ENCODE results near the gene IL1RAPL1.
"Not testable (repeated sequence)": the region's sequence is repeated elsewhere in the genome, so short reads cannot be mapped to it uniquely, and the experiment has no call there.

The IL1RAPL1 gene

DNA sequence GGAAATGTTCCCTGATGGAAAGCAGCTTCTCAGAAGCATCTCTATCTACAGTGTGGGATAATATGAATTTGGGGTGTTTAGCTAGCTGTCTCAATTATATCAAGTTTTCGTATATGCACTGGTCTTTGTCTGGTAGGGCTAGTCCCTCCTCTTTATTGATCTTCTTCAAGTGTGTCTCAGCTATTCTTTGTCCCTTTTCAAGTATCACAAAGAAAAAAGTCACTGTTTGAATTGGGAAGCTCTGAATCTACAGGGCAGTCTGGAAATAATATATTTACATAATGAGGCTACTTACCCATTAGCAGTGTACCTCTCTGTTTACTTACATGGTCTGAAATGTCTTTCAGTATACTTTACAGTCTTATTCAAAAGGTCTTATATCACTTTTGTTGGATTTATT, 526.0 kb downstream of the IL1RAPL1 start:
- DNase-seq (ENCODE audit: low spot score), result no peak

DNA sequence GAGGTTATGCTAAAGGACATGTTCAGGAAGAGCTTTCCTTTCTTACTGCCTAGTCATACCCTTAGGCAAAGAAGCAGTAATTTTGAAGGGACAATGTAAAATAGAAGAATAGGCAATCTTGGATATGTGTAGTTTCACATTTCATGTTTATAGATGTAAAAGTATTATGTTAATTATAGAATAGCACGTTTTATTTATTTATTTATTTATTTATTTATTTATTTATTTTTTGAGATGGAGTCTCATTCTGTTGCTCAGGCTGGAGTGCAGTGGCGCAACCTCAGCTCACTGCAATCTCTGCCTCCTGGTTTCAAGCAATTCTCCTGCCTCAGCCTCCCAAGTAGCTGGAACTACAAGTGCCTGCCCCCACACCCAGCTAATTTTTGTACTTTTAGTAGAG, 535.6 kb downstream of the IL1RAPL1 start:
- not testable (repeated sequence) for DNase-seq (ENCODE audit: low spot score)

DNA sequence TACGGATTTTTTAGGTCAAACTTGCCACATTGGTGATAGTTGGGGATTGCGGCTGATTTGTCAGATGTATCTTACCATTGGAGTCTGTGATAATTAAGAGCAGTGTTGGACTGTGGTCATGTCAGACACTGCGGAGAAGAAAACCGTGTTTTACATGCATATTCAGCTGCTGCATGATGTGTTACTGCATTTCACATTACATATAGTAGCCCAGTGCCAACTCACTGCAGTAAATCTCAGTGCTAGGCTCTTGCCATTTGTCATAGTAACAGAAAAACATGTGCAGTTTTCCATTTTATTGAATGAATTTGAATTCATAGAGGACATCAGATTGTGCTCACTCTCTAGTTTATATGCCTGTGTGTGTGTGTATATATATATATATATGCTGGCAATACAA, 543.7 kb downstream of the IL1RAPL1 start:
- DNase-seq (ENCODE audit: low spot score), result no peak

DNA sequence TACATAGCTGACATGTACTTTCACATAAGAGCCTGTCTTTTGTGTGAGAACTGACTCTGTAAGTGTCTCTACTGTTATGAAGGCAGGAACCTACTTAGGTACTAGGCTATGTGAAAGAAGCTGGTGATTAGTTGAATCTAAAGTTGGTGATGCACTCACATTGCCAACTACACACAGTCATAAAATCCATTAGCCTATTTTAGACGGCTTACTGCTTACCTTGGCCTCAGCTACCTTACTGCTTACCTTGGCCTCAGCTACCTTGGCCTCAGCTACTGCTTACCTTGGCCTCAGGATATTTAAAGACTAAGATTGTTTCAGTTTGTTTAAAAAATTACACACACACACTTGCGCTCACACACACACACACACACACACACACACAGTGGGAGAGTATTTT, 549.7 kb downstream of the IL1RAPL1 start:
- DNase-seq (ENCODE audit: low spot score), result no peak

DNA sequence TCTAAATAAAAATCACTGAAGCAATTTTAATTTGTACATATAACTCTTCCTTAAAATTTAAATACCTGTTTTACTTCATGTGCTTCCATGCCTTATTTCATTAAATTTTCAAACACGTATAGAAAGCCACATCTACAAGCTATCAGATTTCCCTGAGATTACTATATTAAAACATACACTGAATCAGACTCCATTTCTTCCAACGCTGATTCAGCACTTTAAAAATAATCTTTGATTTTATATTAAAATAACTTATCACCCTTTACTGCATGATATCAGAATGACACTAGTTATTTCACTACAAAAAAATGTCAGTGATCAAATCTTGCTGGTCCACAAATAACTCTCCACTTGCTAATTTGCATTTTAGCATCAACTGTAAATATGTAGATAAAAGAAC, 550.8 kb downstream of the IL1RAPL1 start:
- no peak for DNase-seq (ENCODE audit: low spot score)

DNA sequence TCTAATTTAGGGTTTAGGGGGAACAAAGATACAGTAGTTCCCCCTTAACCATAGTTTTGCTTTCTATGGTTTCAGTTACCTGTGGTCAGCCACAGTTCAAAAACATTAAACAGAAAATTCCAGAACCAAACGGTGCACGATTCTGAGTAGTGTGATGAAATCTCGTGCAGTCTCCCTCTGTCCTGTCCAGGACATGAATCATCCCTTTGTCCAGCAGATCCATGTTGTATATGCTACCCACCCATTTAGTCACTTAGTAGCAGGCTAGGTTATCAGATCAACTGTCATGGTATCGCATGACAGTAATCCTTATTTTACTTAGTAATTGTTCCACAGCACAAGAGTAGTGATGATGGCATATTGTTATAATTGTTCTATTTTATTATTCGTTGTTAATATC, 556.1 kb downstream of the IL1RAPL1 start:
- DNase-seq (ENCODE audit: low spot score), result no peak

DNA sequence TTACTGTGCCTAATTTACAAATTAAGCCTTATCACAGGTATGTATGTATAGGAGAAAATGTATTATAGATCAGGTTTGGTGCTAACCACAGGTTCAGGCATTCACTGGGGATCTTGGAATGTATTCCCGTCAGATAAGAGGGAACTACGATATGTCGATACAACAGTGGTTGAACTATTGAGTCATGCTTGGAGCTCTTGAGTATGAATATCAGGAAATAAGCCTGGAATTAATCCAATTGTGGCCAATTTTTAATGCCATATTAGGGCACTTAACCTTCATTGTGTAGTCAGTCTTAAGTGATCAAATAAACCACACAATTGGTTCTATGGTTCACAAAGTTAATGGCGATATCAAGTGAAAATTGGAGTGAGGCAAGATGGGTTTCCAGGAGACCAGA, 556.5 kb downstream of the IL1RAPL1 start:
- DNase-seq (ENCODE audit: low spot score), result no peak

DNA sequence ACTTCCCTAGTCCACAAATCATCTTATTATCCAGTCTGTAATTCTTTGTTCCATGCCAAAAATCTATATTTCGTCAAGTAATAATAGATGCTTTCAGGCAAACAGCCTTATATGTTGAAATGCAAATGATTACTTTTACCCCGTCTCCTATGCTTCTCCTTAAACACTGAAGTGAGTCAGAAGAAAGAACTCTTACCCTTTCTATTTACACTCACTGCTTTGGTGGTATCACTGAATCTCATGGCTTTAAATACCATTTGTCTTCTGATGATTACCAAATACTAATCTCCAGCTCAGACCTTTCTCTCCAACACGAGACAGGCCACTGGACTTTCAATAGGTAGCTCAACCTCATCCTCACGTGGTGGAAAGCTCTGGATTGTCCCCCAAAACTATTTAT, 558.1 kb downstream of the IL1RAPL1 start:
- no peak for DNase-seq (ENCODE audit: low spot score)

DNA sequence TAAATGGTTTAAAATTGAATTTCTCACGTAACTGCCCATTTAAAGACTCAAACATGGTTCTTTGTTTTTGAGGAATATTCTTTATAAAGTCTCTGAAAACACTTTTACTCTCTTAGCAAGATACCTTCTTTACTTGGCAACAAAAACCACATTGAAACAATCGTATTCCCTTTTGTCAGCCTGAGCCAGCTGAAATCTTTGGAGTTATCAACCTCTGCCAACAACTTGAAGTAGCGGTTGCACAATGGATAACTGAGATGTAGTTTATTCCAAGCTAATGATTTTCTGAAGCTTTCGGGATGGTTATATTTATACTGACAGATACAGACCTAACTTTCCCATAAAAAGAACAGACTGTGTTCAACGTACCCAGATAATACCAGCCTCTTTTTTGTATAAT, 561.3 kb downstream of the IL1RAPL1 start:
- DNase-seq (ENCODE audit: low spot score), result no peak

DNA sequence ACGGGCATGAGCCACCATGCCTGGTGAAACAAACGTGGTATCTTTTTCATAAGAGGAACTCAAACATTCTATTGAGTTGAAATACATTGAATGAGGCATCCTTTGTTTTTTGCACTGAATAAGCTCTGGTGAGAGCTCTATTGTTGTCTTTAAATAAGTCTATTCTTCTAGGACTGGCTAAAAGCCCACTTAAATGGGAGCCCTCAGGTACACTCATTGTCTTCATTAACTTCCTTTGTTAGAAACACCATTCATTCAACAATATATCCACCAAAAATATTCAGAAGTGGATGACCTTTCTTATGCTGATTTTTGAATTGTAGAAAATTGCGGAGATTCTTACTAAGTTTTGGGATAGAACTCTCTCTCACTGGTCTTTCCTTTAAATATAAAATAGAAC, 568.0 kb downstream of the IL1RAPL1 start:
- DNase-seq (ENCODE audit: low spot score), result no peak

DNA sequence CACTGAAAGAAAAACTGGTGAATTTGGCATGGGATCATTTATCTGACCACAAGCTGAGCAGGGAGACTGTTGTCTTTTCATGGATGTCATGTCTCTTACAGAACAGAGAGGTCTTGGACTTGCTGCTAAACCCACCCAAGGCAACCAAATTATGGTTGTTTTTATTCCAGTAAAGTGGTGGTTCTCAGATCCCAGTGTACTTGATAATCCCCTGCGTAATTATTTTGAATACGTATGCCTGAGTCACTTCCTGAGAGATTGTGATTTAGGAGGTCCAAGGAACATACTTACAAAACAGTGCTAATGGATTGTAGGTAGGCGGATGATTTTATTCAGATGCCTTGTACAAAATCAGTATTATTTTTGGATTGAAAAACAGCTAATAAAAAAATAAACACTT, 585.6 kb downstream of the IL1RAPL1 start:
- no peak for DNase-seq (ENCODE audit: low spot score)

DNA sequence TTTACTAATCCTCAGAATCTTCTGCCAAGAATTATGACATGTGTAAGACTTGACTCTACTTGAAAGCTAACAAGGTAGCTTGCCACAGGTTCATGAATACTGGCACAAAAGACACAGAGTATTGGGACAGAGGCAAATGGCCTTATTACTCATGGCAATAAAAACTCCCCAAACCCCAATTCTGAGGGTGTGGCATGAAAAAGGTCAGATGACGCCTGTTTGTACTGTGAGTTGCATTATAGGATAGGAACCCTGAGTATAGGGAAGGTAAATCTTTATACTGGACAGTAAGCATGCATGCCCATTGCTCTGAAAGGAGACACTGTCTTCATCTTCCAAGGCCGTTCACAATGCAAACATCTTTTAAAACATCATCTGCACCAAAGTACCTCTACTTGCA, 600.0 kb downstream of the IL1RAPL1 start:
- DNase-seq (ENCODE audit: low spot score), result no peak

DNA sequence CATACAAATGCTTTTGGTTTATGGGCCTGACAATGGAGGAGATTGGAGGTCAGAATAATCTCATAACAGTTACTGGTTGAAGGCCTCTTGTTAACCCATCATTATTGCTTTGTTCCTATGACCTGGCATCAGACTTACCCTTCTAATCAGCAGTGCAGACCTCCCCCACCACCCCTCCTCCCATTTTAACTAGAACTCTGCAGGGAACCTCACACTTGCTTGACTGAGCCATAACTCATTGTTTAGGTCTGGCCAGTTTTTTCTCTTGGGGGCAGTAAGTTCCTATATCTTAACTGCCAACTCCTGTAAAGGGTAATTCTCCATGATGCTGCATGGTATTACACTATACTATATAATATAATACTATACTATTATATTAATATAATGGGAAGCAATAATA, 609.3 kb downstream of the IL1RAPL1 start:
- DNase-seq (ENCODE audit: low spot score), result no peak

DNA sequence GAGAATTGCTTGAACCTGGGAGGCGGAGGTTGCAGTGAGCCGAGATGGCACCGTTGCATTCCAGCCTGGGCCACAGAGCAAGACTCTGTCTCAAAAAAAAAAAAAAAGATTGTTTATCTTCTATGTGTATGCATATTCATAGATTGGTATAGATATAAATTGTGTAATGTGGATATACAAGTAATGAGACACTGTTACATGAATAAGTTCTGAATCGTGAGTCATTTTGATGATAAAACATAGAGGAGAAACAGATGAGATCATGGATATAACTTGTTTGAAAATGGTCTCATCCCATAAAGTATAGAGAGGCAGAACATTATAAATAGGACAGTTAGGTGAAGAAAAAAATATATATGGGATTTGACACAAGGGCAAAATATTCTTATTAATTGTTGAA, 628.0 kb downstream of the IL1RAPL1 start:
- DNase-seq (ENCODE audit: low spot score), result no peak

DNA sequence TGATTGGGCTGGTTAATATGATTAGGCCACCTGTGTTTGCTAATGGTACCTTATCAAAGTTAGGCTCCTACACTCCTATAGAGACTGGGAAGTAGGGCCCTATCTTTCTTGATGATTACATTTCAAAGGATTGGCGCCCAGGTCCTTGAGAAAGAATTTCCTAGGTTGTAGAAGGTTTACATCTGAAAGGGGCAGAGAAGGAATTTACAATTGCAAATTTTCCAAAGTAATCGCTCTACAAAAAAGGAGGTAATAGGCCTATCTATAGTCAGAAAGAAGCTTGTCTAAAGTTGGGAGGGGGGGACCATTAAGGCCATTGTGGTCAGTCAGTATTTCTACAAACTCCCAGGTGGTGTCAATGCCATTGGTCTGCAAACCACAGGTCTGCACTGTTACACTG, 638.4 kb downstream of the IL1RAPL1 start:
- no peak for DNase-seq (ENCODE audit: low spot score)

DNA sequence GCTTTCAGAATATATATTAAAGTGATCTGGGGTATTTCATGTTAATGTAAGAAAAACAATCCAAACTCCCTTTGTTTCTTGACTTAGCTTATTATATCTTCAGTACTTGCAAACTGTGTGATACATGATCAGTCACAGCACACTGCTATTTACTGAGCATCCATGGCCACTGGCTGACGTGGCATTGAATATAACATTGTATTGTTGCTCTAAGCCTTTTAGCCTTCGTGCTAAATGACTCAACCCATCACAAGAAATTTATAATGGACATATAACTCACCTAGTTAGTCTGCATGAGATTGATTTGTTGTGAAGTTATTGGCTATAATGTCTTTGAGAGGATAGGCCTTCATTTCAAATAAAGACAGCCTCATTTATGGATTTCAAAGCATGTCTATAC, 642.6 kb downstream of the IL1RAPL1 start:
- no peak for DNase-seq (ENCODE audit: low spot score)

DNA sequence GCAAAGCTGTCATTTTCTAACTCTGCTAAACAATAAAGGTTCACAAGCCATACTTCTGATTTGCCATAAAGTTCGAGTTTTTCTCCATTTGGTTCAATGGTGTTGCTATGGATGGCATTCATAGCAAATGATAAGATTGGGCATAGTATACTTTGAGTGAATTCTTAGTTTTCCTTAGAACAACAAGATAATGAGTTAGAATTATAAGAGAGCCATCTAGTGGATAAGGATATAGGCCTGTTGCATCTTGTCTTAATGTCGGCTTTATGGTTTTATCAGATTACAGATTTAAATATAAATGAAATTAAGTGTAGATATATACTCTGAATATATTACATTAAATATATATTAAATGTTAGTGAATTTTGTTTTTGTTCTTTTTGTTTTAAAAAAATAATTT, 644.6 kb downstream of the IL1RAPL1 start:
- no peak for DNase-seq (ENCODE audit: low spot score)

DNA sequence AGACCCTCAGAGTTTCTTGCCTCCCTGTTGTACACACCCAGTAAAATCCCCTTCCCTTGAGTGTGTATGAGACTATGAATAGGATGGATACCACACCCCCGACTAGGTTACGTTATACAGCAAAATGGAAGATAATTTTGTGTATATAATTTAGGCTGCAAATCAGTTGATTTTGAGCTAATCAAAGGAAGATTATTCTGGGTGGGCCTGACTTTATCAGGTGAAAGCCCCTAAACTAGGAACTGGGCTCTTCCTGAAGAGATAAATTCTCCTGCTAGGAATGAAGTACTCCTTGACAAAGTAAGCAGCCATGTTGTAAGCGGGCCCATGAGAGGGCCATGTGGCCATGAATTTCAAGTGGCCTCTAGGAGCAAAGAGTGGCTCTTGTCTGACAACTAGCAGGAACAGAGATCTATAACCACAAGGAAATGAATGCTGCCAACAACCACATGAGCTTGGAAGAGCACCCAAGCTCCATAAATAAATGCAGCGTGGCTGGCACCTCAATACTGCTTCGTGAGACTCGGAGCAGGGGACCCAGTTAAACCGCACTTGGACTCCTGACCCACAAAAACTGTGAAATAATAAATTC, 646.4 kb downstream of the IL1RAPL1 start:
- DNase-seq (ENCODE audit: low spot score), result no peak

DNA sequence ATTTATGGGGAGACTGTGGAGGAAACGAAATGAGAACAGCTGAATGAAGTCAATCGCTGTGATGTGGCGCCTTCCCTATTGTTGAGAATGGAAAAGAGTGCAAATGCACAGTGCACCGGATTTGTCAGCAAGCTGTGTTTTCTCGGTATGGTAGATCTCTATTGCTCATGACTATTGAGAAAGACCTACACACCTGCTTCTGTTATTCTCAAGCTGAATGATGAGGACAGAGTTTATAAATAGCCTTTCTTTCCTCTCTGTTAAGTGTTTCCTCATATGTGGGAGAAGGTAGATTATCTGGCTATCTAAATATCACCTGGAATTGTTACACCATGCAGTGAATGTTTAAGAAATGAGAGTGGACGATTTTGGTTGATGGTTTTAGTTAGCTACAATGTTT, 650.7 kb downstream of the IL1RAPL1 start:
- DNase-seq (ENCODE audit: low spot score), result no peak

DNA sequence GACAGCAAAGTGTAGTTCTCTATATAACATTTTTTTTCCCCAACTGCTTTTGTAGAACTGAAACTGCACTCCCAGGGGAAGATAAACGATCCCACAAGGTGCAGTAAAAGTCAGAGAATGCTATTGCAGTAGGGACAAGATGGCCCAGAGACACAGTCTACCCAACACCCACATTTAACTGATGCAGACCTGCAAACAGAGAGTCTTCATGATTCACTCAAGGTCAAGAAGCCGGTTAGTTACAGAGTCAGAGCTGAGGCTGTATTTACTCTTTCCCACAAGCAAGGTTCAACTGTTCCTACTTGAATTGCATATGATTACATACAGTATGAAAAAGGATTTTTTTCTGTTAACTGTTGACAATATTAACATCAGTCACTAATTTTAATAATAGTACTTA, 654.6 kb downstream of the IL1RAPL1 start:
- DNase-seq (ENCODE audit: low spot score), result no peak

DNA sequence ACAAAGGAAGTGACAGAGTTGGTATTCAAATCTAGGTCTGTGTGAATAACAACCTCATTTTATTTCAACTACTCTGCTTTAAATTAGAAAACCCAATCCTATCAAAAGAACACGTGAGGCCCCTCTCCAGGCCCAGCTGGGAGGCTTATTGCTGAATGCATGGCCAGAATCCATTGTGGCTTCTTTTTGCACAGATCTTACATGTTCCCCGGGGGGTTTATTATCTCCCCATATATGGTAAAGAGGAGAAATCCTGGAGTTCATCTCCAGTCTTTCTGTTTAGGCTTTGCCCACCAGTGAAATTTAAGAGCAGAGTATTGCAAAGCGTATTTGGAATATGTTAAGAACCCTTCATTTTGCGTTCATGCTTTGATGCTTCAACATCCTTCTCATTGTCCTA, 655.6 kb downstream of the IL1RAPL1 start:
- DNase-seq (ENCODE audit: low spot score), result no peak

DNA sequence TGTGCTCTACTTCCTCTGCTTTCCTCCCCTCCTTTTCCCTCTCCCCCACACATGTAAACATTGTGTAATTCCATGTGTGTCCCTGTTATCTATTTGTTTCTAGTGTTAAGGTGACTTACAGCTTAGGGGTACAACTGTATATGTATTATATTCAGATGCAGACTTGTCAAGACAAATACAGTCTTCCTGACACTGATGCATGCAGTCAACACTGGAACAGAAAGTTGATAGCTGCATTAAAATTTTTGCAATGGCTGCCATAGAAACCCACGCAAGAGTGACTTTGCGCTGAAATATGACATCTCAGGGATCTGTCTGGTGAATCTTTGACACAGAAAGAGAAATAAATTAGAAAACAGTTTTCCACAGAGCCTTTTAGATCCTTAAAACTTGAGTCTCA, 656.7 kb downstream of the IL1RAPL1 start:
- DNase-seq (ENCODE audit: low spot score), result no peak

DNA sequence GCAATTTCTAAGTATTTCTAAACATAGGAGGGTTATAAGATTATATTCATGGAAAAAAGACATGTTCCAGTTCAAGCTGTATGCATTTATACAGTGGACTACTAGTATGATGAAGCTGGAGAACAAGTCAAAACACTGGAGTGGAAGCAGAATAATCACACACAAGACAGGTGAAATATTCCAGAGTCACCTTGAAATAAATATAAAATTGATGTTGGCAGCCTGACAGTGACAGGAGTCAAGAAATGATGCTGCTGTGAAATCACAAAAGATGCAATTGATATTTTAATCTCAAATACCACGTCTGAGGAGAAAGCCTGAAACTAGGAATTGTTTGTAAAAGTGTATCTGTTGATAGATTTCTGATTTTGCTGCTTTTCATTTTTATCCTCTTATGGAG, 667.3 kb downstream of the IL1RAPL1 start:
- no peak for DNase-seq (ENCODE audit: low spot score)

DNA sequence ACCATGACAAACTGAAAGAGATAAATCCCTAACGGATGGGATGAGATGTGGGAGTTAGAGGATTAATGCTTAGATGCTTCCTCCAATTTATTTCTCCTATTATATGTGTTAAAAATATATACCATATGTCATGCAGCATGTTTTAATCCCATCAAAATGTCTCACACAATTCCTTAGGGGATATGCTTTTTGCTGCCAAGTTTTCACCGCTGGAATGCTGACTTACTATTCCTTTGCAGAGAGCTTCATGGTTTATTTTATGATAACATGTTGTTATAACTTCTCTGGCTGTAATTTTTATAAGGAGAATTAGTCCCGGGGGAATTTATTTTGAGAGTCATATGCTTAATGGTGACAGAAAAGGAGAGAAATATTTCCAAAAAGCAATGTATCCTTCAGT, 670.3 kb downstream of the IL1RAPL1 start:
- DNase-seq (ENCODE audit: low spot score), result no peak

DNA sequence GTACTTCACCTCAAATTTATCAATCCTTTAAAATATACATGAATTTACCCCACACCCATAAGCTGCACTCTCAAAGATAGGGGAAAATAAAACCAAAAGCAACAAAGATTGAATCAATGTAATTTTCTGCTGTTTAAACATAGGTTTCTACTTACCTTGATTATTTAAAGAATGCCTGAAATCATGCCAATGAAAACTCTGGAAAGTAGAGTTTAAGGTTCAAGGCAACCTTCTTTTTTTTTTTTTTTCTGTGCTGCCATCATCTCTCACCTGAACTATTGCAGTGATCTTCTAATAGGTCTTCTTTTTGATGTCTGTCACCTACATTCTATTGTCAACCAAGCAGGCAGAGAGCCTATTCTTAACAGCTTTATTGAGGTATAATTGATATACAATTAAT, 682.1 kb downstream of the IL1RAPL1 start:
- no peak for DNase-seq (ENCODE audit: low spot score)
